HepG2 (cell line): ENCODE measurements around the gene EIF3A. TPM values are rescaled to one million over a fixed set of nuclear protein-coding genes. Genes with fewer than 3 reads are reported as not detected.
A peak's percentile ranks its signal among the peaks of the same experiment; 100 is the strongest.

Experiments
- ATF7 ChIP-seq, 2 experiments: fragments of 450-650 bp in 1 of 2; sonication (generic) in 1 of 2; formaldehyde crosslinking in 1 of 2; IDR thresholded peaks; 2 replicates each; pipeline versions ENCODE4 v1.4.0 to v1.6.1; 2016 to 2020; ENCODE audit warnings: antibody characterized with exemption in 1 of 2, mild to moderate bottlenecking in 1 of 2, missing genetic modification reagents in 1 of 2
- CHCHD3 ChIP-seq: sonication (generic); formaldehyde crosslinking; IDR thresholded peaks from 2 replicates; pipeline ENCODE4 v1.8.0; 2022; ENCODE audit warnings: mild to moderate bottlenecking, missing genetic modification reagents, moderate library complexity
- FOXP1 ChIP-seq, 2 experiments: fragments of 450-650 bp in 1 of 2; IDR thresholded peaks; 2 replicates each; pipeline ENCODE4 v1.6.1; 2017 to 2018; ENCODE audit warnings: antibody characterized with exemption in 1 of 2
- GLI4 ChIP-seq: sonication (generic); formaldehyde crosslinking; IDR thresholded peaks from 2 replicates; pipeline ENCODE4 v1.5.1; 2020; ENCODE audit warnings: missing genetic modification reagents, mild to moderate bottlenecking, moderate library complexity, borderline replicate concordance
- JUNB ChIP-seq: sonication (generic); formaldehyde crosslinking; IDR thresholded peaks from 2 replicates; pipeline ENCODE4 v1.8.0; 2022; ENCODE audit warnings: missing genetic modification reagents, mild to moderate bottlenecking, borderline replicate concordance
- MXI1 ChIP-seq: IDR thresholded peaks from 3 replicates; pipeline ENCODE4 v1.6.1; 2012; ENCODE audit warnings: low read depth, low read length, inconsistent platforms, borderline replicate concordance
- PLRG1 ChIP-seq: fragments of 450-650 bp; conservative IDR thresholded peaks from 2 replicates; pipeline ENCODE4 v1.6.1; 2016
- POGK ChIP-seq: sonication (generic); formaldehyde crosslinking; conservative IDR thresholded peaks from 2 replicates; pipeline ENCODE4 v1.8.0; 2022; ENCODE audit warnings: mild to moderate bottlenecking, moderate library complexity, missing genetic modification reagents
- SMAD1 ChIP-seq: sonication (generic); formaldehyde crosslinking; IDR thresholded peaks from 2 replicates; pipeline ENCODE4 v1.4.0; 2020; ENCODE audit warnings: missing genetic modification reagents, low read depth, mild to moderate bottlenecking, borderline replicate concordance
- UBTF ChIP-seq: sonication (generic); formaldehyde crosslinking; IDR thresholded peaks from 2 replicates; pipeline ENCODE4 v1.4.0; 2020; ENCODE audit warnings: mild to moderate bottlenecking, missing genetic modification reagents
- ZMAT5 ChIP-seq: sonication (generic); formaldehyde crosslinking; IDR thresholded peaks from 2 replicates; pipeline ENCODE4 v1.5.0; 2020; ENCODE audit warnings: mild to moderate bottlenecking, low read depth, missing genetic modification reagents, borderline replicate concordance
- ZNF121 ChIP-seq: sonication (generic); formaldehyde crosslinking; IDR thresholded peaks from 2 replicates; pipeline ENCODE4 v1.5.0; 2020; ENCODE audit warnings: mild to moderate bottlenecking, missing genetic modification reagents
- ZNF24 ChIP-seq: fragments of 450-650 bp; IDR thresholded peaks from 2 replicates; pipeline ENCODE4 v1.6.1; 2017; ENCODE audit warnings: antibody characterized with exemption, mild to moderate bottlenecking
- ZNF383 ChIP-seq: sonication (generic); formaldehyde crosslinking; IDR thresholded peaks from 2 replicates; pipeline ENCODE4 v1.4.0; 2020; ENCODE audit warnings: missing genetic modification reagents, mild to moderate bottlenecking, borderline replicate concordance
- ZNF468 ChIP-seq: sonication (generic); formaldehyde crosslinking; IDR thresholded peaks from 2 replicates; pipeline ENCODE4 v1.8.0; 2022; ENCODE audit warnings: mild to moderate bottlenecking, moderate library complexity, missing genetic modification reagents
- ZNF550 ChIP-seq: sonication (generic); formaldehyde crosslinking; IDR thresholded peaks from 2 replicates; pipeline ENCODE4 v1.4.0; 2020; ENCODE audit warnings: mild to moderate bottlenecking, missing genetic modification reagents, borderline replicate concordance
- polyA plus RNA-seq, 8 experiments: library from polyadenylated mRNA; depleted of rRNA in 3 of 8; stranded (reverse) in 7 of 8; unstranded in 1 of 8; fragments of >200 nt; fragmentation: Illumina TruSeq in 4 of 8; extraction: Trizol in 4 of 8; gene quantifications; 2 replicates each; pipeline versions ENCODE4 v1.2.1 to v1.2.3, GENCODE V29; 2011 to 2016; ENCODE audit warnings: low read depth in 4 of 8, missing spikeins in 1 of 8, mixed read lengths in 1 of 8; ENCODE audit not compliant: insufficient read depth in 1 of 8
- total RNA-seq, 5 experiments: library from RNA; depleted of rRNA; stranded (reverse); fragments of >200 nt; fragmentation: Illumina TruSeq; extraction: Trizol; gene quantifications; 2 replicates each; pipeline ENCODE4 v1.2.3, GENCODE V29; 2016; ENCODE audit warnings: low read depth in 1 of 5
- TF ChIP-seq, protein P1 (sequence below): sonication (generic); formaldehyde crosslinking; IDR thresholded peaks from 2 replicates; pipeline ENCODE4 v1.5.0; 2020; ENCODE audit warnings: missing genetic modification reagents
- TF ChIP-seq, protein P2 (sequence below): sonication (generic); formaldehyde crosslinking; IDR thresholded peaks from 2 replicates; pipeline ENCODE4 v1.4.0; 2020; ENCODE audit warnings: missing genetic modification reagents, borderline replicate concordance
- TF ChIP-seq, protein P3 (sequence below): sonication (generic); formaldehyde crosslinking; IDR thresholded peaks from 2 replicates; pipeline ENCODE4 v1.5.0; 2020; ENCODE audit warnings: missing genetic modification reagents

Gene EIF3A
- total and polyA plus RNA-seq, 2 of the 13 experiments (the other 11 are each of a cell fraction or from before 2014, with no cell fraction given), result 25.6 to 117 TPM

- TF ChIP-seq ZNF550 (CRISPR knock-in tag) (no peak), GLI4 (CRISPR knock-in tag) (no peak), ZNF121 (CRISPR knock-in tag) (no peak), ZMAT5 (CRISPR knock-in tag) (no peak), FOXP1 (IDR thresholded peaks at IDR 0.05) (no peak), FOXP1 (CRISPR knock-in tag; IDR thresholded peaks at IDR 0.05) (no peak), PLRG1 (no peak), UBTF (CRISPR knock-in tag) (peak; percentile 75; the same call in 1 of the 2 replicates), SMAD1 (no peak), ZNF468 (CRISPR knock-in tag) (no peak), MXI1 (no peak), JUNB (CRISPR knock-in tag) (no peak), ZNF383 (CRISPR knock-in tag) (no peak), ZNF24 (no peak), ATF7 (IDR thresholded peaks at IDR 0.05) (no peak), ATF7 (CRISPR knock-in tag; IDR thresholded peaks at IDR 0.05) (no peak), CHCHD3 (CRISPR knock-in tag) (no peak), POGK (CRISPR knock-in tag) (no peak)
- TF ChIP-seq, protein P1, sequence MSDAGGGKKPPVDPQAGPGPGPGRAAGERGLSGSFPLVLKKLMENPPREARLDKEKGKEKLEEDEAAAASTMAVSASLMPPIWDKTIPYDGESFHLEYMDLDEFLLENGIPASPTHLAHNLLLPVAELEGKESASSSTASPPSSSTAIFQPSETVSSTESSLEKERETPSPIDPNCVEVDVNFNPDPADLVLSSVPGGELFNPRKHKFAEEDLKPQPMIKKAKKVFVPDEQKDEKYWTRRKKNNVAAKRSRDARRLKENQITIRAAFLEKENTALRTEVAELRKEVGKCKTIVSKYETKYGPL (CRISPR knock-in tag), result no peak
- TF ChIP-seq, protein P2, sequence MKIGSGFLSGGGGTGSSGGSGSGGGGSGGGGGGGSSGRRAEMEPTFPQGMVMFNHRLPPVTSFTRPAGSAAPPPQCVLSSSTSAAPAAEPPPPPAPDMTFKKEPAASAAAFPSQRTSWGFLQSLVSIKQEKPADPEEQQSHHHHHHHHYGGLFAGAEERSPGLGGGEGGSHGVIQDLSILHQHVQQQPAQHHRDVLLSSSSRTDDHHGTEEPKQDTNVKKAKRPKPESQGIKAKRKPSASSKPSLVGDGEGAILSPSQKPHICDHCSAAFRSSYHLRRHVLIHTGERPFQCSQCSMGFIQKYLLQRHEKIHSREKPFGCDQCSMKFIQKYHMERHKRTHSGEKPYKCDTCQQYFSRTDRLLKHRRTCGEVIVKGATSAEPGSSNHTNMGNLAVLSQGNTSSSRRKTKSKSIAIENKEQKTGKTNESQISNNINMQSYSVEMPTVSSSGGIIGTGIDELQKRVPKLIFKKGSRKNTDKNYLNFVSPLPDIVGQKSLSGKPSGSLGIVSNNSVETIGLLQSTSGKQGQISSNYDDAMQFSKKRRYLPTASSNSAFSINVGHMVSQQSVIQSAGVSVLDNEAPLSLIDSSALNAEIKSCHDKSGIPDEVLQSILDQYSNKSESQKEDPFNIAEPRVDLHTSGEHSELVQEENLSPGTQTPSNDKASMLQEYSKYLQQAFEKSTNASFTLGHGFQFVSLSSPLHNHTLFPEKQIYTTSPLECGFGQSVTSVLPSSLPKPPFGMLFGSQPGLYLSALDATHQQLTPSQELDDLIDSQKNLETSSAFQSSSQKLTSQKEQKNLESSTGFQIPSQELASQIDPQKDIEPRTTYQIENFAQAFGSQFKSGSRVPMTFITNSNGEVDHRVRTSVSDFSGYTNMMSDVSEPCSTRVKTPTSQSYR, result no peak
- TF ChIP-seq, protein P3, sequence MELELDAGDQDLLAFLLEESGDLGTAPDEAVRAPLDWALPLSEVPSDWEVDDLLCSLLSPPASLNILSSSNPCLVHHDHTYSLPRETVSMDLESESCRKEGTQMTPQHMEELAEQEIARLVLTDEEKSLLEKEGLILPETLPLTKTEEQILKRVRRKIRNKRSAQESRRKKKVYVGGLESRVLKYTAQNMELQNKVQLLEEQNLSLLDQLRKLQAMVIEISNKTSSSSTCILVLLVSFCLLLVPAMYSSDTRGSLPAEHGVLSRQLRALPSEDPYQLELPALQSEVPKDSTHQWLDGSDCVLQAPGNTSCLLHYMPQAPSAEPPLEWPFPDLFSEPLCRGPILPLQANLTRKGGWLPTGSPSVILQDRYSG, result no peak
Observed at GRCh38 chr10:119079599-119080520, 757 bp downstream of the EIF3A start (continued).
